ENCODE measurements around the gene GLDC.

The GLDC gene

DNA sequence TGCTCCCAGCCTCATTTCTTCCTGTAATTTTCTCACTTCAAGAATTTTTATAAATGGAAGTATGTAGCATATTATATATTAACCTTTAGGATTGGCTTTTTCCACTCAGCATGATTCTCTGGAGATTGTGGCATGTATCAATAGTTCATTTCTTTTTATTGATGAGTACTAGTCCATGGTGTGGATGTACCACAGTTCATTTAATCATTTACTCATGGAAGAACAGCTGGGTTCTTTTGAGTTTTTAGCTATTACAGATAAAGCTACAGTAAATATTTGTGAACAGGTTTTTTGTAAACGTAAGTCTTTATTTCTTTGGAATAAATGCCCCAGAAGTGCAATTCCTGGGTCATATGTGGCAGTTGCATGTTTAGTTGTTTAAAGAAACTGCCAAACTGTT is 156.4 kb downstream of the GLDC start:
- DNase-seq, result no peak

DNA sequence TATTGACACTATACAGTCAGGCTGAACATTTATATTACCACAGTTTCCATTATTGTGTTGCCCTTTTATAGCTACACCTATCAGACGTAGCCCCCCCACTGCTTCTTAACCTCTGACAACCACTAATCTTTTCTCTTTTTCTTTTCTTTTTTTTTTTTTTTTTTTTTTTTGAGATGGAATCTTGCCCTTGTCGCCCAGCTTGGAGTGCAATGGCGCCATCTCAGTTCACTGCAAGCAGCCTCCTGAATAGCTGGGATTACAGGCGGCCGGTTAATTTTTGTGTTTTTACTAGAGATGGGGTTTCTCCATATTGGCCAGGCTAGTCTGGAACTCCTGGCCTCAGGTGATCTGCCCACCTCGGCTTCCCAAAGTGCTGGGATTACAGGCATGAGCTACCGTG is 157.1 kb downstream of the GLDC start:
- DNase-seq, result no peak

DNA sequence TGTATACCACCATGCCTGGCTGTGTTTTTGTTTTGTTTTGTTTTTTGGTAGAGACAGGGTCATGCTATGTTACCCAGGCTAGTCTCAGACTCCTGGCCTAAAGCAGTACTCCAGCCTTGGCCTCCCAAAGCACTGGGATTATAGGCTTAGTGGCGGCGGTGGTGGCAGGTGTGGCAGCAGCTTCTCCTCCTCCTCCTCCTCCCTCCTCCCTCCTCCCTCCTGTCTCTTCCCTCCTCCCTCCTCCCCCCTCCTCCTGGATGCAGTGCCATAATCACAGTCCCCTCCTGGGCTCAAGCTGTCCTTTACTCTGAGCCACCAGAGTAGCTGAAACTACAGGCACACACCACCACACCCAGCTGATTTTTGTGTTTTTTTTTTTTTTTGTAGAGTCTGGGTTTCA is 161.3 kb downstream of the GLDC start:
- DNase-seq, result no peak

Measured in NCI-H2107 (cell line).